Stimulated activated CD8-positive, alpha-beta memory T cell treated with anti-CD3 and anti-CD28 coated beads, Interleukin-7, amount 100 ng/mL, for 24 hours (primary cell): Measurements from ENCODE around the gene ZFAND2B.
"Not testable (repeated sequence)": the region's sequence is repeated elsewhere in the genome, so short reads cannot be mapped to it uniquely, and the experiment has no call there.

Experiments
- DNase-seq: peaks from one replicate; pipeline ENCODE4 v3.0.0-alpha.2; 2020; ENCODE audit warnings: low read depth

The ZFAND2B gene

DNA sequence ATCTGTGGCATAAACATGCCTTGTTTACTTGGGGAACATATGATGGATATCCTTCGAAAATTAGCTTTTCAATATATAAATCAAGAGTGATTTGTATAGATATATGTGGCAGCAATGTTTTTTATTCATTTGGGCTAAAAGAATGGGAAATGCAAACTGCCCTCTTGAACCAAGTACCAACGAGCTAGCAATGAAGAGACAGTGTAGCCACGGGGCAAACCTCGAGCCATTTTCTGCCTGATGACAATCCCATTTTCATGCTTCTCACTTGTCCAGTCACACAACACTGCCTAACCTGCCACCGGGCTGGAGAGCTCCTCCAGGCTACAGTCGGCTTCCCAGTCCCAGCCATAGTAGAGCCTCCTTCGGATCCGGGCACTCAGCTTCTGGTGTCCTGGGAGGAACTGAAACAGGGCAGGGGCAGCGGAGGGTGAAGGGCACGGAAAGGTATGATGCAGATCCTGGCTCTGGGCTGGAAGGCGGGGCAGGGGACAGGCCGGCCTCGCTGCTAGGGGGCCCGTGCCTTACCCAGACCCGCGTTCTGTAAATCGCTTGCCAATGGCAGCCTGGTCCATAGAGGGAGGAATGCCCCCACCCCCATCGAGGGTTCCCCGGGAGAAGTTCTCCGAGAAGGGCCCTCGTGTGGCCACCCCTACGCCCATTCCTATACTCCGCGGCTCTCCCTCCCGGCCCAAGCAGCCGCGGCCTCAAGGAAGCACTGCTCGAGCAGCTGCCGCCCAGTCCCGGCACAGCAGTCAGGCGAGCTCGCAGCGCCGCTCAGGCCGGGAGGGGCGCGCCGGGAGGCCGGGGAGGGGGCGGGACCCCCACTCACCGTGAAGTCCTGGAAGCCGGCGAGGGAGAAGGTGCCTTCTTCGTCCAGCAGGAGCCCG, 30.4 kb upstream of the ZFAND2B start:
- DNase-seq = peak; percentile 8

DNA sequence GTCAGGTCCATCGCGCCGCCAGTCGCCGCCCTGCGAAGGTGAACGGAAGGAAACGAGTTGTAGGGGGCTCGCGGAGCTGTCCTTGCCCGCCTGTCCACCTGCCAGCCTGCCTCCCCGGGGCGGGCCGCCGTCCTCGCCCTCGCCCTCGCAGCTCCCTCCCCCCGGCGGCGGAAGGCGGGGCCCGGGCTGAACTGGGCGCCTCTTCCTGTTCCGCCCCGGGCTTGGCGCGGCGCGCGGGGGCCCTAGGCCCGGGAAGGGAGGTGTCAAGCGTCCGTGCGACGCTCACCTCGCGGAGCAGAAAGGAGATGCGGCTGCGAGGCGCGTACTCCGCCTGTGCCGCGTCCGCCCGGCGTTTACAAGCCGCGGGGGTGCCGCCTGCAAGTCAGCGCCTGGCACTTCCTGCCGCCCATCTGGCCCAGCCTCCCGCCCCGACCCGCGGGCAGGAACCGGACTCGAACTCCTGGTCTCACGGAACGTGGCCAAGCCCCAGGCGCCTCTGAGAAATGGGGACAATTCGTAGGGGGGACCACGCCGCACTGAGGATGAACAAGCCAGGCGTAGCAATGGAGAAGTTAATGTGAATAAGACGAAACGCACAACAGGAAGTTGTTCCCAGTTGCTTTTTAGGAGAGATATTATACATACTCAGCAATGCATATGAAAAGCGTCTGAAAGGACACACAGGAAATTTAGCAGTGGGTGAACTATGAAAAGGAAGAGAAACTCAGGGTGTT, 29.6 kb upstream of the ZFAND2B start, which contains the start of gene CNPPD1:
TSS of gene CNPPD1 (minus strand) at position 108 of the 734 bp plus-strand sequence. CDS start at position 11, 97 bp downstream.
- peak; percentile 71 for DNase-seq

DNA sequence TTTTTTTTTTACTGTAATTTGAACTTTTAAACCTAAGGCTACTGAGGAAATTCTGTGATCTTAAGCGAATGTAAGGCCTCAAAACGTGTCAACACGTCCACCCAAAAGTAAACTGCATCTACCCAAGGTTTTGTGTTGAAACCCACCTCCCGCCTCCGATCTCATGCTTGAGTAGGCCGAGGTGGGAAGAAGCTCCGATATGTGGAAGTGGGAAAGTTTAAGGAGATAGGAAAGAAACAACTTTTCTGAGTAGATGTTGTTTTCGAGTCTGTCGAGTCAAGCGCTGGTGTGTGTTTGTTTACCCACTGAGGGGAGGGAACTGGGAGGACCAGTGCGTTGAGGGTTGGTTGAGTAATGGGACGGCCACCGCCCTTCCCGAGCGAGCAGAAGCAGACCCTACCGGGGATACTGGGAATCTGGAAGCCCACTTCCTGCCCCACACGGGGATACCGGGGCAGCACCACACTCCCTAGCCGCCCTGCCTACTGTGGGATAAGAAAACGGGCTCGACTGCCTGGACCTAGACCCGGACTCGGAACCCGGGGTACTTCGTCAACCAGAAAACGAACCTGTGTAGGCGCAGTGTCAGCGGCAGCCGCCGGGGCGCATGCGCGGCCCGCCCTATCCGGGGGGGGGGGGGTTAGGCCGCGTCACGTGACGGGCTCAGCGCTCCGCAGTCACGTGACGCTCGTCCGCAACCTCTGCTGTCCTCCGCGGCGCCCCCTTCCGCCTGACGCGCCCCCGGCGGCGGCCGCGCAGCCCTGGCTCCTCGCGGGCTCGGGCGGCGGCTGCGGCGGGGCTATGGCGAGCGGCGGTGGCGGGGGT, 28.8 kb upstream of the ZFAND2B start, which contains the start of gene RETREG2:
TSS of gene RETREG2 (plus strand) at position 724 of the 825 bp plus-strand sequence. CDS start at position 802, 78 bp downstream.
- DNase-seq = peak; percentile 41

DNA sequence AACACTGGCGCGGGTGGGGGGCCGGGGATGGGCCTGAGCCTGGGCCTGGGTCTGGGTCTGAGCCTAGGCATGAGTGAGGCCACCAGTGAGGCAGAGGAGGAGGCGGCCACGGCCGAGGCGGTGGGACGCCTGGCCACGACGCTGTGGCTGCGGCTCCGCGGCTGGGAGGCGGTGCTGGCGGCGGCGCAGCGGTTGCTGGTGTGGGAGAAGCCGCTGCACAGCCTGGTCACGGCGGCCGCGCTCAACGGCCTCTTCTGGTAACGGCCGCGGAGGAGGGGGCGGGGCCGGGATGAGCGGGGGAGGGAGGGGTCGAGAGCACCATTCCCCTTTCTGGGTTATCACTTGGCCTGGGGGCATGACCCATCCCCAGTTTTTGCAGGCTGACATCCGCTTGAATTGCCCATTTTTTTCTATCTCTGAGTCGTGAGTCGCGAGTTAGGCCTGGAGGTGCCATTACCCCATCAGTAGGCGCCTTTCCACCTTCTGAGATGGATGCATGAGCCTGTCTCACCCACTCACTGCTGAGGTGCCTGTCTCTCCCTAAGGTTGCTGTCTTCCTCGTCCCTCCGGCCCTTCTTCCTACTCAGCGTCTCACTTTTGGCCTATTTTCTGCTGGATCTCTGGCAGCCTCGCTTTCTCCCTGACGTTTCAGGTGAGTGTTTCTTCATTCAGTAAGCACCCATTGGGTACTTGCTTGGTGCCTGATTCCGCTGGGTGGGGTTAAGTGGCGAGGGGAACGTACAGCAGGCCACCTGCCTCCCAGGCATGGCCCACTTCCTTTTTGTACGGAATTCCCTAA, 28.0 kb upstream of the ZFAND2B start:
- peak; percentile 10 for DNase-seq

DNA sequence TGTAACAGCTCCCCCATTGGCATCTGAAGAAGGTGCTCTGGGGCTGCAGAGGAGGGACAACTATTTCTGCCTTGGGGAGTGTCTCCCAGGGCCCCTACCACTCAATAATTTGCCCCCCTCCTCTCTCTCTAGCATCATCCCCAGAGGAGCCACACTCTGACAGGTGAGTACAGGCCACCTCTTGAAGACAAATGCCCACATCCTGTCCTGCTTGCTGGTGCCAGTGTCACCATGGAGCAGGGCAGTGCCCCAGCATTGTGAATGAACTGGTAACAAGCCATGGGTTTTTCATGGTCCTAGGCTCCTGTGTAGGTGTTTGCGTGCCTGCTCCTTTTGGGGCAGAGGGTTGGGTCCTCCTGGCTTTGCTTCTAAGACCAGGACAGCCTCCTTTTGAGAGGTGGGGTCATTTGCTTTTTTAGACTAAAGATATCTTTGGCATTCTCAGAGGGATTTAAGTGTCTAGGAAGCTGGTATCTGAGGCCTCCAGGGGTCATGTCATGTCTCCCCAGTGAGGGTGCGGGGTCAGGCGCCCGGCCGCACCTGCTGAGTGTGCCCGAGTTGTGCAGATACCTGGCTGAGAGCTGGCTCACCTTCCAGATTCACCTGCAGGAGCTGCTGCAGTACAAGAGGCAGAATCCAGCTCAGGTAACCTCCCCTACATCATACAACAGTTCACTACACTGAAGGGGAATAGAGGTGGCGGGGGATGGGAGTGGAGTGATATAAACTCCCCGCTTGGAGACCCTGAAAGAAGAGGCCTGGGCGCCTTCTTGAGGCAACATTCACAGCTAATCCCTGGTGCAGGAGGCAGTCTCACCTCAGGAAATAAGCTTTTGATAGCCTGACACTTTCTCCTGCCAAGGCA, 26.7 kb upstream of the ZFAND2B start:
- DNase-seq = no peak

DNA sequence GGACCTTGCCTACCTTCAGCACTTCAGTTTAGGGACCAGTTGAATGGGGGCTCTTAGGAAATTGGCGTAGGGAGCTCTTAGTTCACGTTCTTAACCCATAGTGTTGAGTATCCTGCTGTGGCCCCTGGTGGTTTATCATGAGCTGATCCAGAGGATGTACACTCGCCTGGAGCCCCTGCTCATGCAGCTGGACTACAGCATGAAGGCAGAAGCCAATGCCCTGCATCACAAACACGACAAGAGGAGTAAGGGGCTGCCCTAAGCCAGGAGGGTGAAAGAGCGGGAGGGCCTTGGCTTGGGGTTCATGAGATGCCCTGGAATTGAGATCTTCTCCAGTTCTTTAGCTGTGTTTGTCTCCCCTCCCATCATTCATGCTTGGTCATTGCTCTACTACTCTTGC, 25.6 kb upstream of the ZFAND2B start:
- no peak for DNase-seq

DNA sequence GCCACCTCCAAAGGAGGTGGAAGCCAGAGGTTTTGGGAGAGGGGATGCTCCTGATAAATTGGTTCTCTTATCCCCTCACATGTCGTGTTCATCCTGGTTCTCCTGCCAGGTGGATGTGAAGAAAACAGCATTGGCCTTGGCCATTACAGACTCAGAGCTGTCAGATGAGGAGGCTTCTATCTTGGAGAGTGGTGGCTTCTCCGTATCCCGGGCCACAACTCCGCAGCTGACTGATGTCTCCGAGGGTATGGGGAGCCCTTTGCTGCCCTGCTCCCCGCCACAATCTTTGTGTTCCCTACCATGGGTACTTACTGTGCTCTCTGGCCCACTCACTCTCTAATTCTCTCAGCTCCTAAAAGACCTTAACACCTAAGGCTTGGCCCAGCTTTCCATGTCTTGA, 25.1 kb upstream of the ZFAND2B start:
- DNase-seq = no peak

DNA sequence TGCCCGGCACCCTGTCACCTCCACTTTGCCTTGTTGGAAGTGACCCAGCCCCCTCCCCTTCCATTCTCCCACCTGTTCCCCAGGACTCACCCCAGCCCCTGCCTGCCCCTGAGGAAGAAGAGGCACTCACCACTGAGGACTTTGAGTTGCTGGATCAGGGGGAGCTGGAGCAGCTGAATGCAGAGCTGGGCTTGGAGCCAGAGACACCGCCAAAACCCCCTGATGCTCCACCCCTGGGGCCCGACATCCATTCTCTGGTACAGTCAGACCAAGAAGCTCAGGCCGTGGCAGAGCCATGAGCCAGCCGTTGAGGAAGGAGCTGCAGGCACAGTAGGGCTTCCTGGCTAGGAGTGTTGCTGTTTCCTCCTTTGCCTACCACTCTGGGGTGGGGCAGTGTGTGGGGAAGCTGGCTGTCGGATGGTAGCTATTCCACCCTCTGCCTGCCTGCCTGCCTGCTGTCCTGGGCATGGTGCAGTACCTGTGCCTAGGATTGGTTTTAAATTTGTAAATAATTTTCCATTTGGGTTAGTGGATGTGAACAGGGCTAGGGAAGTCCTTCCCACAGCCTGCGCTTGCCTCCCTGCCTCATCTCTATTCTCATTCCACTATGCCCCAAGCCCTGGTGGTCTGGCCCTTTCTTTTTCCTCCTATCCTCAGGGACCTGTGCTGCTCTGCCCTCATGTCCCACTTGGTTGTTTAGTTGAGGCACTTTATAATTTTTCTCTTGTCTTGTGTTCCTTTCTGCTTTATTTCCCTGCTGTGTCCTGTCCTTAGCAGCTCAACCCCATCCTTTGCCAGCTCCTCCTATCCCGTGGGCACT, 24.0 kb upstream of the ZFAND2B start:
- no peak for DNase-seq

DNA sequence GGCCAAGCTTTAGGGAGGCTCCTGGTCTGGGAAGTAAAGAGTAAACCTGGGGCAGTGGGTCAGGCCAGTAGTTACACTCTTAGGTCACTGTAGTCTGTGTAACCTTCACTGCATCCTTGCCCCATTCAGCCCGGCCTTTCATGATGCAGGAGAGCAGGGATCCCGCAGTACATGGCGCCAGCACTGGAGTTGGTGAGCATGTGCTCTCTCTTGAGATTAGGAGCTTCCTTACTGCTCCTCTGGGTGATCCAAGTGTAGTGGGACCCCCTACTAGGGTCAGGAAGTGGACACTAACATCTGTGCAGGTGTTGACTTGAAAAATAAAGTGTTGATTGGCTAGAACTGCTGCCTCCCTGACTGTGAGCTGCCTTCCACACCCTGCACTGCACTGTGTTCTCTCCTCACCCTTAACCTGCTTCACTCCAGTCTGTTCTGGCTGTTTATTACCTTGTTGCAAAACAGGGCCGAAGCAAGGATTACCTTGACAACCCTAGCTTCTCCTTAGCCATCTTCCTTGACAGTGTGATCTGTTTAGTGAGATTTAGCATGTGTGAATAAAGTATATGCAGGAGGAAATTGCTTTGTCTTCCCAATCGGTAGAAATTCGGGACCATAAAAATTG, 23.3 kb upstream of the ZFAND2B start:
- no peak for DNase-seq

DNA sequence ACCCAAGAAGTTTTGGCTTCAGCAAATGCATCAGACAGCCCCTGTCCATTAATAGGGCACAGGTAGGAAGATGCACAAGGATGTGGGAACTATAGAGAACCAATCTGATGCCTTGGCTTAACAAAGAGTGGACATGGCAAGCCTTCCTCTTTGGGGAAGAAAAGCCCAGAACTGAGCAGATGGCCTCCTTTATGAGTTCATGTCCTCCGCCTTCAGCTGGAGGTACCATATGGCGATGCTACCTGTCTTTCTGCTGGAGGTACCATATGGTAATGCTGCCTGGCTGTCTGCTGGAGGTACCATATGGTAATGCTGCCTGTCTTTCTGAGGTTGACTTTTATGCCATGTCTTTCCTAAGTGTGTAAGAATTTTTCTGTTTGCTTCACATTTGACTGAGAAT, 22.5 kb upstream of the ZFAND2B start:
- no peak for DNase-seq

DNA sequence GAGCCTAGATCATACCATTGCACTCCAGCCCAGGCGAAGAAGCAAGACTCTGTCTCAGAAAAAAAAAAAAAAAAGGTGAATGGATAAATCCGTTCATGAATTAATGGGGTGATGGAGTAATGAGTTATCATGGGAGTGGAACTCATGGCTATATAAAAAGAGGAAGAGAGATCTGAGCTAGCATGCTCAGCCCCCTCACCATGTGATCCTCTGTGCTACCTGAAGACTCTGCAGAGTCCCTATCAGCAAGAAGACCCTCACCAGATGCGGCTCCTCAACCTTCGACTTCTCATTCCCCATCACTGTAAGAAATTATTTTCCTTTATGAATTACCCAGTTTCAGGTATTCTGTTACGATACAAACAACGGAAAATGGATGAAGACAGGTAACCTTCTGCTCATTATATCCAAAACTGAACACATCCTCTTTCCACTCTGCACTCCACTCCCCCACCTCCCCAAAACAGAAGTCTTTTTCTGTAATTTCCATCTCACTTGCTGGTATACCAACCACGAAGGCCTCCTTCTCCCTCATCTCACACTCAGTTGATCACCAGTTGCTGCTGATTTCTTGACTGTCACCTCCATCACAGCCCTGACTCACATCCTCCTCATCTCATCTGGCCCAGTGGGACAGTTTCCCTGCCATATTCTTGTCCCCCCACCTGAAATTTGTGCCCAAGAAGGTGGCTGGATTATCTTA, 19.7 kb upstream of the ZFAND2B start:
- DNase-seq = no peak

DNA sequence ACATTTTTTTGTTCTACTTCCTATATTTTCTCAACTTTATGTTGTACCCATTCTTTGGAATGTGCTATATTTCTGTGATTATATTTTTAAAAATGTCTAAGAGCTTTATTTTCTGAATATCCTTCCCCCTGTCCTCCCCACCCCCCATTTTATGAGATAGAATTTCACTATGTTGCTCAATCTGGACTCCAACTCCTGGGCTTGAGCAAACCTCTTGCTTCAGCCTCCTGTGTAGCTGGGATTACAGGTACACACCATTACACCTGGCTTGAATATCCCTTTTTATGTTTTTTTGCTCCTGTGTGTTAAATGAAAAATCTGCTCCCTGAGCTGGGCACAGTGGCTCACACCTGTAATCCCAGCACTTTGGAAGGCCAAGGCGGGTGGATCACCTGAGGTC, 9.2 kb upstream of the ZFAND2B start:
- no peak for DNase-seq

DNA sequence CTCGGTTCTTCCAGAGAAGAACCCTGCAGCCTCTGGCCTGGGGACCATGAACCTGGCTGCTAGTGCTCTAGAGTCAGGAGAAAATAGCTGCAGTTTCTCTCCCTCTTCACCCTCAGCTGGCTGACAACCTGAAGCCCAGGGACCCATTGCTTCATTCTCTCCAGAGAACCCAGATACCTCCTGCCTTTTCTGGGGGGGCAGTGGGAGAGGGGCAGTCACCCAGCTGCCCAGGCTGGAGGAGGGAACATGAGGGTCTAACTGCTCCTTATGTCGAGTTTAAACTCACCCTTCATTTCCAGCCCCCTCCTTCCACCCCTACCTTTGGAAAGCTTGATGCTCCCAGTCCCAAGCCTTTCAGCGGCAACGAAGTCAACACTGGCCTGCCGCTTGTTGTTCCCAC, 7.6 kb upstream of the ZFAND2B start:
- DNase-seq = no peak

DNA sequence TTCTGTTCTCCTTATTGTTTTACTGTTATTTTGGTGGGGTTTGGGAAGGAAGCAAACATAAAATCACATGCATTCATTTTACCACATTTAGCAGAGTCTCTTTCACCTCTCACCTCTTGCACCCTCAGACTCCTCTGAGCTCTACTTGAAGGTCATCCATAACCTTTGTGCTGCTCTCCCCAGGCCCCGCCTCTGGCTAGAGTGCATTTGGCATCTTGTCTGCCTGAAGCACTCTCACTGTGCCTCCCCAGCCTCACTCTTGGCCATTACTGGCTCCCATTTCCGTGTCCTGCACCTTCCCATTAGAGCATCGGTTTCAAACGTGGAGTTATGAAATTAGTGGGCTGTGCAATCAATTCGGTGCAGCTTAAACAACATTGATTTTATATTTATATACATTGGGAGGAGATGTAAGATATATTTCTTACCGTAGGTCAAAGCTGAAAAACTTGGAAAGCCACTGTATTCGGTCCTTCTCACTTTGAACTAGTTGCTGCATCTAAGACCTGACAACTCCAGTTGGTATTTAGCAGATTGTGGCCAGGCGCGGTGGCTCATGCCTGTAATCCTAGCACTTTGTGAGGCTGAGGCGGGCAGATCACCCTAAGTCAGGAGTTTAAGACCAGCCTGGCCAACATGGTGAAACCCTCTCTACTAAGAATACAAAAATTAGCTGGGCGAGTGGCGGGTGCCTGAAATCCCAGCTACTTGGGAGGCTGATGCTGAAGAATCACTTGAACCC, 6.9 kb upstream of the ZFAND2B start:
- no peak for DNase-seq

DNA sequence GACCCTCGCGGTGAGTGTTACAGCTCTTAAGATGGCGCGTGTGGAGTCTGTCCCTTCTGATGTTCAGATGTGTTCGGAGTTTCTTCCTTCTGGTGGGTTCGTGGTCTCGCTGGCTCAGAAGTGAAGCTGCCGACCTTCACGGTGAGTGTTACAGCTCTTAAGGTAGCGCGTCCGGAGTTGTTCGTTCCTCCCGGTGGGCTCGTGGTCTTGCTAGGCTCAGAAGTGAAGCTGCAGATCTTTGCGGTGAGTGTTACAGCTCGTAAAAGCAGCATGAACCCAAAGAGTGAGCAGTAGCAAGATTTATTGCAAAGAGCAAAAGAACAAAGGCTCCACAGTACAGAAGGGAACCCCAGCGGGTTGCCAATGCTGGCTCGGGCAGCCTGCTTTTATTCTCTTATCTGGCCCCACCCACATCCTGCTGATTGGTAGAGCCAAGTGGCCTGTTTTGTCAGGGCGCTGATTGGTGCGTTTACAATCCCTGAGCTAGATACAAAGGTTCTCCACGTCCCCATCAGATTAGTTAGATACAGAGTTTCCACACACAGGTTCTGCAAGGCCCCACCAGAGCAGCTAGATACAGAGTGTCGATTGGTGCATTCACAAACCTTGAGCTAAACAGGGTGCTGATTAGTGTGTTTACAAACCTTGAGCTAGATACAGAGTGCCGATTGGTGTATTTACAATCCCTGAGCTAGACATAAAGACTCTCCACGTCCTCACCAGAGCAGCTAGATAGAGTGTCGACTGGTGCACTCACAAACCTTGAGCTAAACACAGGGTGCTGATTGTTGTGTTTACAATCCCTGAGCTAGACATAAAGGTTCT, 5.9 kb upstream of the ZFAND2B start:
- not testable (repeated sequence) for DNase-seq

DNA sequence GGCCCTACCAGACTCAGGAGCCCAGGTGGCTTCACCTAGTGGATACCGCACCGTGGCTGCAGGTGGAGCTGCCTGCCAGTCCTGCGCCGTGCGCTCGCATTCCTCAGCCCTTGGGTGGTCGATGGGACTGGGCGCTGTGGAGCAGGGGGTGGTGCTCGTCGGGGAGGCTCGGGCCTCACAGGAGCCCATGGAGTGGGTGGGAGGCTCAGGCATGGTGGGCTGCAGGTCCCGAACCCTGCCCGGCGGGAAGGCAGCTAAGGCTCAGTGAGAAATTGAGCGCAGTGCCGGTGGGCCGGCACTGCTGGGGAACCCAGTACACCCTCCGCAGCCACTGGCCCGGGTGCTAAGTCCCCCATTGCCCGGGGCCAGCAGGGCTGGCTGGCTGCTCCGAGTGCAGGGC, 5.3 kb upstream of the ZFAND2B start:
- DNase-seq = not testable (repeated sequence)
